Prostate gland (tissue), 2 donors: ENCODE results near the gene FOXP1. TPM values are rescaled to one million over a fixed set of nuclear protein-coding genes. Genes with fewer than 3 reads are reported as not detected.

ENCODE experiments used
- DNase-seq: peaks from one replicate; pipeline ENCODE4 v3.0.0-alpha.2; 2019; ENCODE audit warnings: low spot score
- H3K27ac ChIP-seq, 2 donors: fragments of 200-600 bp; sonication (generic); 2 replicates each; pipeline ENCODE4 v1.5.1; 2017 to 2019
- H3K27me3 ChIP-seq: fragments of 200-600 bp; sonication (generic); replicated peaks from 2 replicates; pipeline ENCODE4 v1.5.1; 2019; ENCODE audit not compliant: insufficient read depth
- H3K36me3 ChIP-seq, 2 donors: fragments of 200-600 bp; sonication (generic); 1 replicate in 1 of 2; 2 replicates in 1 of 2; pipeline versions ENCODE4 v1.5.1 to v1.8.1; 2017 to 2019
- H3K4me1 ChIP-seq: fragments of 200-600 bp; sonication (generic); replicated peaks from 2 replicates; pipeline ENCODE4 v1.5.1; 2019
- H3K4me3 ChIP-seq, 2 donors: fragments of 200-600 bp; sonication (generic); 2 replicates each; pipeline ENCODE4 v1.5.1; 2017 to 2019
- H3K9me3 ChIP-seq: fragments of 200-600 bp; sonication (generic); 2 replicates; pipeline ENCODE4 v1.5.1; 2017
- POLR2A ChIP-seq: fragments of 450-650 bp; IDR thresholded peaks from one replicate; pipeline ENCODE4 v1.6.1; 2016; ENCODE audit warnings: antibody characterized with exemption, mild to moderate bottlenecking
- POLR2AphosphoS5 ChIP-seq: sonication (generic); formaldehyde crosslinking; IDR thresholded peaks from one replicate; pipeline ENCODE4 v1.6.1; 2017; ENCODE audit warnings: antibody characterized with exemption
- WGBS: methylation state at CpG from one replicate; pipeline ENCODE4 v1.1.5; 2018; 5-methylcytosine and 5-hydroxymethylcytosine counted together
- intact Hi-C: fragments of 100-400 bp; cut with DNase I; formaldehyde crosslinking; loops from one replicate; pipeline ENCODE4 v1.14.2; 2022
- total RNA-seq, 2 donors: library from RNA; depleted of rRNA; stranded (reverse); fragments of >200 nt; gene quantifications; one replicate each; pipeline ENCODE4 v1.1.0, GENCODE V29; 2016
- TF ChIP-seq, protein P1 (sequence below), 4 experiments: fragments of 200-600 bp in 2 of 4; fragments of 450-650 bp in 2 of 4; sonication (generic) in 2 of 4; IDR thresholded peaks; 1 replicate in 3 of 4; 2 replicates in 1 of 4; pipeline ENCODE4 v1.5.1; 2016 to 2019; ENCODE audit warnings: antibody characterized with exemption in 4 of 4, mild to moderate bottlenecking in 2 of 4, moderate library complexity in 2 of 4

The FOXP1 gene
- total RNA-seq, 2 donors from 2014 or later: 133 to 156 TPM

DNA sequence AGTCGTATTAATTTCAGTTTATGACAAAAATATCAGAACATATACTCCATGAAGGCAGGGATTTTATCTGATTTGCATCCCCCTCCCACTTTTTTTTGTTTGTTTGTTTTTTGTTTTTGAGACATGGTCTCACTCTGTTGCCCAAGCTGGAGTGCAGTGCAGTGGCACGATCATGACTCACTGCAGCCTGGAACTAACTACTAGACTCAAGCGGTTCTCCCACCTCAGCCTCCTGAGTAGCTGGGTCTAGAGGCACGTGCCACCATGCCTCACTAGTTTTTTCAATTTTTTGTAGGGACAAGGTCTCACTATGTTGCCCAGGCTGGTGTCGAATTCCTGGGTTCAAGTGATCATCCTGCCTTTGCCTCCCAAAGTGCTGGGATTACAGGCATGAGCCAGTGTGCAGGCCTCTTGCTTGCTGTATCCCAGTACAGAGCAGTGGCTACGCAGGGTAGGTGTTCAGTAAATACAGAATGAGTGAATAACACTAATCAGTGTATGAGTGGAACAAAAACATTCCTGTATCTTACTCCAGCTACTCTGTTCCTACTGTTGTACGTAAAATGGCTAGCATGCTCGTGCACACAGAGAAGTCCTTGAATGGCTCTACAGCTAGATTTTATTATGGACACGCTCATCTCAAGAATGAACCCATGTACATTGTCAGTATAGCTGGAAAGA is 272.4 kb downstream of the FOXP1 start:
- DNase-seq: no peak
- no peaks in the 10 kb centered on the region for H3K36me3 ChIP-seq
- H3K9me3 ChIP-seq: no peaks in the 10 kb centered on the region
- no peaks in the 10 kb centered on the region for H3K4me1 ChIP-seq
- H3K27ac ChIP-seq: no peak overlapping the region
- intact Hi-C loops: no loop called here
- TF ChIP-seq, protein P1, sequence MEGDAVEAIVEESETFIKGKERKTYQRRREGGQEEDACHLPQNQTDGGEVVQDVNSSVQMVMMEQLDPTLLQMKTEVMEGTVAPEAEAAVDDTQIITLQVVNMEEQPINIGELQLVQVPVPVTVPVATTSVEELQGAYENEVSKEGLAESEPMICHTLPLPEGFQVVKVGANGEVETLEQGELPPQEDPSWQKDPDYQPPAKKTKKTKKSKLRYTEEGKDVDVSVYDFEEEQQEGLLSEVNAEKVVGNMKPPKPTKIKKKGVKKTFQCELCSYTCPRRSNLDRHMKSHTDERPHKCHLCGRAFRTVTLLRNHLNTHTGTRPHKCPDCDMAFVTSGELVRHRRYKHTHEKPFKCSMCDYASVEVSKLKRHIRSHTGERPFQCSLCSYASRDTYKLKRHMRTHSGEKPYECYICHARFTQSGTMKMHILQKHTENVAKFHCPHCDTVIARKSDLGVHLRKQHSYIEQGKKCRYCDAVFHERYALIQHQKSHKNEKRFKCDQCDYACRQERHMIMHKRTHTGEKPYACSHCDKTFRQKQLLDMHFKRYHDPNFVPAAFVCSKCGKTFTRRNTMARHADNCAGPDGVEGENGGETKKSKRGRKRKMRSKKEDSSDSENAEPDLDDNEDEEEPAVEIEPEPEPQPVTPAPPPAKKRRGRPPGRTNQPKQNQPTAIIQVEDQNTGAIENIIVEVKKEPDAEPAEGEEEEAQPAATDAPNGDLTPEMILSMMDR (IDR thresholded peaks at IDR 0.05): no peak
- TF ChIP-seq POLR2AphosphoS5 (no peak), POLR2A (no peak)
- no peaks in the 10 kb centered on the region for H3K27me3 ChIP-seq
- no peak overlapping the region for H3K4me3 ChIP-seq
- 97% methylated on average over 9 of the region's 9 CpGs for WGBS

DNA sequence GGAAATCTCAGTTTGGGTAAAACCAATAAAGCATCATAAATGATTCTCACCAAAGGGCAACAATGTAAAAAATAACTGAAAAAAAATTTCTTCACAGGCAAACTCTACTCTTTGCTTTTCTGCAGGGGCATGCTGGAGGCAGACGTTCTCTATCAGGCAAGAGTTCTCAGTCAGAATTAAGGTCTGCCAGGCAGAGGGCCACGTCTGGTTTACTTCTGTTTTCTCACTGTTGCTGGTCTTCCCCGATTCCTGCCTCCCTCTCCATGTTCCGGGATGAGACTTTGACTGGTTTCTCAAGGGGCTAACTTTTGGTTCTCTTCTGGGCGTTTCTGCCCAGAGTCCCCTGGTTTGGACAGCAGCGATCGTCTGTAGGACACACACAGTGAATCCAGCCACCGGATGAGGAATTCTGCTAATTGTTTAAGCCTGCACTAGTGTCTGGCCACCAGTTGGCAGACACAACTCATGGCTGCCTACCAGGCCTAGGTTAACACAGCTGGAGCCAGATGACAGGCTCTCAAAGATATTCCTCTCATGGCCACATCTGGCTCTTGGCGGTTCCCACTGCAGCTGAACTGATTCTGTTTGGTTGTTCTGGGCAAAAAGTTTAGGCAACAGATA is 273.1 kb downstream of the FOXP1 start:
- Histone ChIP-seq H3K4me3 (no peak overlapping the region), H3K4me1 (no peaks in the 10 kb centered on the region), H3K27me3 (no peaks in the 10 kb centered on the region), H3K36me3 (no peaks in the 10 kb centered on the region), H3K9me3 (no peaks in the 10 kb centered on the region), H3K27ac (no peak overlapping the region)
- WGBS: 62% methylated on average over 9 of the region's 9 CpGs
- no peak for DNase-seq
- TF ChIP-seq, protein P1 (IDR thresholded peaks at IDR 0.05): no peak
- TF ChIP-seq POLR2AphosphoS5 (no peak), POLR2A (no peak)
- intact Hi-C loops: no loop called here

DNA sequence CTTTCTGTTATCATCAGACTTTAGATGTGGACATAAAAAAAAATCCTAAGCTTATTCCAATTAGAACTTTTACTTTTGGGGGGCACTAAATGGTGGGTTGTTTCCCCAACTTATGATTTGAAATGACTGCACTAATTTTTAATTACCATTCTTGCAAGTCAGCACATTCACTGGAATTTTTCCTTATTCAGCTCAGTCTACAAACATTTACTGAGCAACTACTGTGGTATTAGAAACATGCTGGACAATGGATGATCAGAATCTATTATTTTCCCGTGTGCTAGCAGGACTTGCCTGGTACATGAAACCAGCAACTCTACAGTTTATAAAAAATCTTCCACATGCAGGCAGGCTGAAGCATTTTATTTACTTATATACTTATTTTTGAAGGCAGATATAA is 273.6 kb downstream of the FOXP1 start:
- Histone ChIP-seq H3K27ac (no peak overlapping the region), H3K36me3 (no peaks in the 10 kb centered on the region), H3K9me3 (no peaks in the 10 kb centered on the region), H3K4me3 (no peak overlapping the region), H3K27me3 (no peaks in the 10 kb centered on the region), H3K4me1 (no peaks in the 10 kb centered on the region)
- TF ChIP-seq POLR2AphosphoS5: no peak
- no peak for TF ChIP-seq POLR2A
- TF ChIP-seq, protein P1 (IDR thresholded peaks at IDR 0.05): no peak
- 72% methylated on average over 1 of the region's 1 CpG for WGBS
- DNase-seq: no peak
- intact Hi-C loops: loop anchor here (5.0 to 10.0 kb wide), 2 partner anchors 593 to 775 kb away; no protein-coding TSS in a partner anchor

DNA sequence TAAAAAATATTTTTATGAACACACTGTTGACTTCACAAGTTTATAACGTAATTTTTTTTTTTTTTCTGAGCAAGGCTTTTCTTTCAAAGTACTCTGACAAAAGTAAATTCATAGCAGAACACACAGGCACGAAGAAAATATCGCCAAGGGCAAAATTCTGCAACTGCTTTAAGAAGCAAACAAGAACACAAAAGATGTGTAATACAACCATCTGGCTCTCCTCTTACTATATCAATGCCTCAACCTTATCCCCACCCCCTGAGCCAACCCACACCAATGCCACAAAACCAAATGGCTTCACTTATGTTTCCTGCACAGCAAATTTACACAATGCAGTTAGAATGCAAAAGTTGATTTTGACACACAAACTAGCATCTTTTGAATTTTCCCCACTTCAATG is 274.2 kb downstream of the FOXP1 start:
- Histone ChIP-seq H3K4me3 (no peak overlapping the region), H3K27me3 (no peaks in the 10 kb centered on the region), H3K27ac (no peak overlapping the region), H3K9me3 (no peaks in the 10 kb centered on the region), H3K36me3 (no peaks in the 10 kb centered on the region), H3K4me1 (no peaks in the 10 kb centered on the region)
- TF ChIP-seq POLR2AphosphoS5: no peak
- TF ChIP-seq POLR2A: no peak
- no peak for DNase-seq
- intact Hi-C loops: loop anchor here (5.0 to 10.0 kb wide), 2 partner anchors 592 to 775 kb away; no protein-coding TSS in a partner anchor
- WGBS: 38% methylated on average over 3 of the region's 3 CpGs

DNA sequence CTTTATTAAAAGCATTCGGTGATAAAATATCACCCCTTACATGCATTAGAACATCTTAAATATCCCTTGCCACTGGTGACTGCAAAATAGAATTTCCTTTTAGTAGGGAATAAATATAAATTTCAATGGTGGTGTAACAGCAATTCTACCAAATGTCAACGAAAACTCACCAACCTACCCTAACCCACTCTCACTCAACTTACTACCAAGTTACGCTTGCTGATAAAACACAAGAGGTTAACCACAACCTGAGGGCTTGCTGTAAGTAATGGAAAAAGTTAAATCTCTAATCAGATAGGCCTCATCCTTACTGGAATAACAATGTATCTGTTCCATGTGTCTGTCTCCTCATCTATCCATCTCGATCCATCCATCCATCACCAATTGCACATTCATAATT is 274.7 kb downstream of the FOXP1 start:
- Histone ChIP-seq H3K27me3 (no peaks in the 10 kb centered on the region), H3K4me3 (no peak overlapping the region), H3K27ac (no peak overlapping the region), H3K36me3 (no peaks in the 10 kb centered on the region), H3K4me1 (no peaks in the 10 kb centered on the region), H3K9me3 (no peaks in the 10 kb centered on the region)
- intact Hi-C loops: loop anchor here (5.0 to 10.0 kb wide), 2 partner anchors 592 to 774 kb away; no protein-coding TSS in a partner anchor
- TF ChIP-seq POLR2A: no peak
- TF ChIP-seq, protein P1 (IDR thresholded peaks at IDR 0.05): no peak
- TF ChIP-seq POLR2AphosphoS5: no peak
- DNase-seq: no peak
- WGBS: 86% methylated on average over 4 of the region's 4 CpGs
